Neural cell (in vitro differentiated cells): ENCODE data around the gene TAC3. TPM values are rescaled to one million over a fixed set of nuclear protein-coding genes. Genes with fewer than 3 reads are reported as not detected.
"Not testable (repeated sequence)": the region's sequence is repeated elsewhere in the genome, so short reads cannot be mapped to it uniquely, and the experiment has no call there.

ENCODE experiments used
- H2AFZ ChIP-seq: fragments of 200-600, 300-800 bp; sonication (generic), shearing (Covaris generic); 2 replicates; pipeline ENCODE4 v1.6.0; 2014; ENCODE audit warnings: low read depth, mild to moderate bottlenecking, antibody characterized with exemption, low read length, moderate library complexity
- H3F3A ChIP-seq: fragments of 200-600 bp; shearing (Covaris generic); 2 replicates; pipeline ENCODE4 v1.6.1; 2016; ENCODE audit warnings: mild to moderate bottlenecking, moderate library complexity, mixed read lengths, antibody characterized with exemption, low read length; ENCODE audit not compliant: insufficient read depth, poor library complexity, severe bottlenecking
- H3K27ac ChIP-seq: fragments of 200-600, 300-800 bp; sonication (generic), shearing (Covaris generic); 2 replicates; pipeline ENCODE4 v1.5.1; 2014; ENCODE audit warnings: mild to moderate bottlenecking, low read length, moderate library complexity
- H3K27me3 ChIP-seq: fragments of 300-800, 200-600 bp; sonication (generic), shearing (Covaris generic); 2 replicates; pipeline ENCODE4 v1.6.0; 2014; ENCODE audit warnings: mild to moderate bottlenecking, low read depth, low read length, moderate library complexity; ENCODE audit not compliant: insufficient read depth
- H3K36me3 ChIP-seq: fragments of 300-800, 200-600 bp; sonication (generic), shearing (Covaris generic); 2 replicates; pipeline ENCODE4 v1.5.1; 2014; ENCODE audit warnings: mild to moderate bottlenecking, antibody characterized with exemption, low read length, moderate library complexity; ENCODE audit not compliant: insufficient read depth
- H3K4me2 ChIP-seq: fragments of 300-800, 200-600 bp; sonication (generic), shearing (Covaris generic); 2 replicates; pipeline ENCODE4 v1.6.0; 2014; ENCODE audit warnings: mild to moderate bottlenecking, low read length
- H3K4me3 ChIP-seq: fragments of 300-800, 200-600 bp; sonication (generic), shearing (Covaris generic); 2 replicates; pipeline ENCODE4 v1.5.1; 2014; ENCODE audit warnings: mild to moderate bottlenecking, low read length, moderate library complexity
- H3K79me2 ChIP-seq: fragments of 200-600 bp; shearing (Covaris generic); replicated peaks from 2 replicates; pipeline ENCODE4 v1.6.0; 2014; ENCODE audit warnings: mild to moderate bottlenecking, low read length, moderate library complexity; ENCODE audit not compliant: insufficient read depth
- H3K9ac ChIP-seq: fragments of 300-800, 200-600 bp; sonication (generic), shearing (Covaris generic); 2 replicates; pipeline ENCODE4 v1.6.1; 2016; ENCODE audit warnings: mild to moderate bottlenecking, low read length, mixed read lengths
- H3K9me2 ChIP-seq: fragments of 200-600 bp; shearing (Covaris generic); 2 replicates; pipeline ENCODE4 v1.6.1; 2016; ENCODE audit warnings: mild to moderate bottlenecking, low read length, mixed read lengths; ENCODE audit not compliant: insufficient read depth
- H3K9me3 ChIP-seq: fragments of 200-600, 300-800 bp; sonication (generic), shearing (Covaris generic); 2 replicates; pipeline ENCODE4 v1.6.1; 2016; ENCODE audit warnings: mild to moderate bottlenecking, mixed run types, low read length, moderate library complexity, mixed read lengths
- H4K20me1 ChIP-seq: fragments of 200-600 bp; shearing (Covaris generic); 2 replicates; pipeline ENCODE4 v1.6.1; 2016; ENCODE audit warnings: mild to moderate bottlenecking, mixed run types; ENCODE audit not compliant: insufficient read depth
- CTCF ChIP-seq: fragments of 450-650 bp; IDR thresholded peaks from 2 replicates; pipeline ENCODE4 v1.5.1; 2014; ENCODE audit warnings: antibody characterized with exemption, mild to moderate bottlenecking, moderate library complexity; ENCODE audit not compliant: poor library complexity, severe bottlenecking
- EP300 ChIP-seq: fragments of 450-650 bp; conservative IDR thresholded peaks from 2 replicates; pipeline ENCODE4 v1.6.1; 2014; ENCODE audit warnings: antibody characterized with exemption, mild to moderate bottlenecking, moderate library complexity; ENCODE audit not compliant: poor library complexity, severe bottlenecking
- EZH2 ChIP-seq: fragments of 200-600, 300-800 bp; shearing (Covaris generic), sonication (generic); IDR thresholded peaks from 2 replicates; pipeline ENCODE4 v1.6.1; 2014; ENCODE audit warnings: antibody characterized with exemption, low read length, borderline replicate concordance, mild to moderate bottlenecking; ENCODE audit not compliant: insufficient read depth, poor library complexity, severe bottlenecking
- MXI1 ChIP-seq: fragments of 450-650 bp; conservative IDR thresholded peaks from 2 replicates; pipeline ENCODE4 v1.6.1; 2014; ENCODE audit warnings: antibody characterized with exemption, mild to moderate bottlenecking; ENCODE audit not compliant: poor library complexity, severe bottlenecking
- POLR2AphosphoS5 ChIP-seq: IDR thresholded peaks from 2 replicates; pipeline ENCODE4 v1.6.1; 2012
- RAD21 ChIP-seq: fragments of 450-650 bp; conservative IDR thresholded peaks from 2 replicates; pipeline ENCODE4 v1.6.1; 2014; ENCODE audit warnings: antibody characterized with exemption, mild to moderate bottlenecking, moderate library complexity
- REST ChIP-seq: IDR thresholded peaks from 2 replicates; pipeline ENCODE4 v1.6.1; 2012; ENCODE audit warnings: borderline replicate concordance
- SMC3 ChIP-seq: fragments of 450-650 bp; conservative IDR thresholded peaks from 2 replicates; pipeline ENCODE4 v1.6.1; 2014; ENCODE audit warnings: antibody characterized with exemption, mild to moderate bottlenecking, moderate library complexity; ENCODE audit not compliant: poor library complexity
- TAF1 ChIP-seq: IDR thresholded peaks from 2 replicates; pipeline ENCODE4 v1.6.1; 2012; ENCODE audit warnings: low read depth
- polyA plus RNA-seq: library from polyadenylated mRNA; depleted of rRNA; stranded (reverse); fragments of >200 nt; gene quantifications from 2 replicates; pipeline ENCODE4 v1.2.3, GENCODE V29; 2014

Gene TAC3
- polyA plus RNA-seq, 1 donor from 2014 or later = 2.5 TPM

GRCh38 chr12:57019983-57020719 is 3.8 kb upstream of the TAC3 start:
- H3K9ac ChIP-seq = no peak overlapping the region
- no peaks in the 10 kb centered on the region for H3K27me3 ChIP-seq
- H3K36me3 ChIP-seq = no peaks in the 10 kb centered on the region
- H3K27ac ChIP-seq = no peak overlapping the region
- H3K4me3 ChIP-seq = no peak overlapping the region
- H3F3A ChIP-seq = no peaks in the 10 kb centered on the region
- H3K9me2 ChIP-seq = no peaks in the 10 kb centered on the region
- no peaks in the 10 kb centered on the region for H3K79me2 ChIP-seq
- H3K4me2 ChIP-seq = no peak overlapping the region
- H4K20me1 ChIP-seq = no peaks in the 10 kb centered on the region
- TF ChIP-seq CTCF (no peak), TAF1 (no peak), SMC3 (no peak), RAD21 (no peak), POLR2AphosphoS5 (no peak), REST (no peak), EZH2 (no peak), EP300 (no peak), MXI1 (no peak)
- H3K9me3 ChIP-seq = no peaks in the 10 kb centered on the region
- H2AFZ ChIP-seq = no peak overlapping the region

DNA sequence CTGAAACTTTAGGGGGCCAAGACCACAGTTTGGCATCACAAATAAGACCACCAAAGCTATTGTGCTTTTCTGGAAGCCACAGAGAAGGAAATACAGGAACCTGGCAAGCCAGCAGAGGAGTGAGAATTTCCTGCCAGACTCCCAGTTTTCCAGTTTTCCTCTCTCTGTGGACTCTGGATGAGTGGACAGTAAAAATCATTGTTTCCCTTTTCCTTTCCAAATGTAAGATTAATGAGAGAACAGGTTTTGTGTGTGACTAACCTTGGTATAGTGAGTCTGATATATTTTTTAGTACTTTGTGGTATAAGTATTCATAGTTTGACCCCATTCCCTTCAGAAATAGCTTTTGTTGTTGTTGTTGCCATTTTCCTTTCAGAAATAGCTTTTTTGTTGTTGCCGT is 2.6 kb upstream of the TAC3 start:
- no peak overlapping the region for H2AFZ ChIP-seq
- no peaks in the 10 kb centered on the region for H3K27me3 ChIP-seq
- H3F3A ChIP-seq = no peaks in the 10 kb centered on the region
- H3K36me3 ChIP-seq = no peaks in the 10 kb centered on the region
- H3K9me3 ChIP-seq = no peaks in the 10 kb centered on the region
- H3K9ac ChIP-seq = no peak overlapping the region
- H3K9me2 ChIP-seq = no peaks in the 10 kb centered on the region
- no peak overlapping the region for H3K4me3 ChIP-seq
- H4K20me1 ChIP-seq = no peaks in the 10 kb centered on the region
- H3K79me2 ChIP-seq = no peaks in the 10 kb centered on the region
- no peak overlapping the region for H3K4me2 ChIP-seq
- TF ChIP-seq POLR2AphosphoS5 (no peak), EP300 (no peak), EZH2 (no peak), RAD21 (no peak), MXI1 (no peak), SMC3 (no peak), REST (no peak), TAF1 (no peak), CTCF (no peak)
- H3K27ac ChIP-seq = no peak overlapping the region

GRCh38 chr12:57018353-57018752 is 2.0 kb upstream of the TAC3 start:
- not testable (repeated sequence) for H3K9ac ChIP-seq, H2AFZ ChIP-seq

More at GRCh38 chr12:57018353-57018752, 2.0 kb upstream of the TAC3 start:
- H3K27ac ChIP-seq, H3K9me2 ChIP-seq, H4K20me1 ChIP-seq, H3K27me3 ChIP-seq, H3K4me2 ChIP-seq, H3K36me3 ChIP-seq, H3K4me3 ChIP-seq, H3F3A ChIP-seq, H3K9me3 ChIP-seq, H3K79me2 ChIP-seq: not testable (repeated sequence)
